22Rv1 (cell line): ENCODE data around the gene PTGR3.

Source experiments
- H3K27ac ChIP-seq: fragments of 450-650 bp; 2 replicates; pipeline ENCODE4 v1.5.1; 2017
- CTCF ChIP-seq: fragments of 450-650 bp; IDR thresholded peaks from 2 replicates; pipeline ENCODE4 v1.5.1; 2017; ENCODE audit warnings: mild to moderate bottlenecking
- ZFX ChIP-seq: fragments of 450-650 bp; IDR thresholded peaks from 2 replicates; pipeline ENCODE4 v1.6.1; 2017; ENCODE audit warnings: antibody characterized with exemption, borderline replicate concordance

PTGR3 gene

GRCh38 chr18:75212751-75213090 is 3.8 kb upstream of the PTGR3 start:
- TF ChIP-seq CTCF (no peak), ZFX (no peak)
- no peak overlapping the region for H3K27ac ChIP-seq

GRCh38 chr18:75211953-75212750 is 3.2 kb upstream of the PTGR3 start:
- H3K27ac ChIP-seq = no peak overlapping the region
- no peak for TF ChIP-seq CTCF
- TF ChIP-seq ZFX = no peak

- TF ChIP-seq CTCF (no peak), ZFX (no peak)
- no peak overlapping the region for H3K27ac ChIP-seq
Observed at GRCh38 chr18:75211626-75211952, 2.6 kb upstream of the PTGR3 start.

GRCh38 chr18:75211002-75211621 is 2.2 kb upstream of the PTGR3 start:
- H3K27ac ChIP-seq = peak overlapping the region; percentile 97
- no peak for TF ChIP-seq ZFX
- no peak for TF ChIP-seq CTCF

- peak within 1 kb of the TSS; percentile 97 for H3K27ac ChIP-seq
Observed at GRCh38 chr18:75210274-75211001, 1.5 kb upstream of the PTGR3 start, which contains the start of gene TSHZ1. TSS of gene TSHZ1 (plus strand) at chr18:75210797. CDS start at chr18:75211877, 1,080 bp downstream.

GRCh38 chr18:75209951-75210258 is 966 bp upstream of the PTGR3 start:
- peak overlapping the region; percentile 97 for H3K27ac ChIP-seq
- TF ChIP-seq CTCF (no peak), ZFX (no peak)

More at GRCh38 chr18:75210274-75211001, 1.5 kb upstream of the PTGR3 start, which contains the start of gene TSHZ1:
- TF ChIP-seq CTCF (no peak), ZFX (no peak)

GRCh38 chr18:75208836-75209128 is 157 bp downstream of the PTGR3 start:
- TF ChIP-seq ZFX = no peak
- TF ChIP-seq CTCF = no peak
- peak overlapping the region; percentile 97 for H3K27ac ChIP-seq
